Calu3 (cell line): ENCODE data around the gene CRELD2. TPM values are rescaled to one million over a fixed set of nuclear protein-coding genes. Genes with fewer than 3 reads are reported as not detected.
A peak's percentile ranks its signal among the peaks of the same experiment; 100 is the strongest.

Experiments used
- BruUV-seq: library from RNA; stranded (reverse); fragments of 400-500 nt; replicated peaks from 2 replicates; lab custom pipeline; 2021; lab: Mats Ljungman, UMichigan
- CTCF ChIA-PET: fragments of 300-600 bp; sonication (Branson Sonifier 250); formaldehyde crosslinking; loops from one replicate; lab custom pipeline; 2022; ENCODE audit warnings: antibody characterized with exemption; lab: Charles Lee
- DNase-seq: peaks from one replicate; pipeline ENCODE4 v3.0.0; 2022
- H3K27ac Mint-ChIP-seq: one replicate; pipeline ENCODE4 v1.8.0; 2022; ENCODE audit warnings: mixed read lengths; ENCODE audit not compliant: unreplicated experiment
- H3K27me3 Mint-ChIP-seq: one replicate; pipeline ENCODE4 v1.8.0; 2022; ENCODE audit warnings: mixed read lengths; ENCODE audit not compliant: unreplicated experiment
- H3K36me3 Mint-ChIP-seq: one replicate; pipeline ENCODE4 v1.8.0; 2022; ENCODE audit warnings: mild to moderate bottlenecking, moderate library complexity, mixed read lengths; ENCODE audit not compliant: insufficient read depth, unreplicated experiment
- H3K4me1 Mint-ChIP-seq: one replicate; pipeline ENCODE4 v1.8.0; 2022; ENCODE audit warnings: mild to moderate bottlenecking, low read depth, mixed read lengths; ENCODE audit not compliant: unreplicated experiment
- H3K4me3 Mint-ChIP-seq: one replicate; pipeline ENCODE4 v1.8.0; 2022; ENCODE audit warnings: mild to moderate bottlenecking, low read depth, moderate library complexity, mixed read lengths; ENCODE audit not compliant: unreplicated experiment
- H3K9me3 Mint-ChIP-seq: one replicate; pipeline ENCODE4 v1.8.0; 2022; ENCODE audit warnings: low read depth, mixed read lengths; ENCODE audit not compliant: unreplicated experiment
- intact Hi-C: fragments of 100-400 bp; cut with micrococcal nuclease; formaldehyde crosslinking; loops from one replicate; pipeline ENCODE4 v1.10.0; 2022; ENCODE audit not compliant: unreplicated experiment
- total RNA-seq: library from RNA; stranded (reverse); gene quantifications from 2 replicates; pipeline ENCODE4 v1.2.3, GENCODE V29; 2022
- TF ChIP-seq, protein P1 (sequence below): fragments of 200-600 bp; IDR thresholded peaks from one replicate; pipeline ENCODE4 v1.8.0; 2022; ENCODE audit warnings: antibody characterized with exemption; ENCODE audit not compliant: unreplicated experiment

CRELD2 gene
- total RNA-seq, 1 experiment from 2014 or later, result 64.6 TPM

DNA sequence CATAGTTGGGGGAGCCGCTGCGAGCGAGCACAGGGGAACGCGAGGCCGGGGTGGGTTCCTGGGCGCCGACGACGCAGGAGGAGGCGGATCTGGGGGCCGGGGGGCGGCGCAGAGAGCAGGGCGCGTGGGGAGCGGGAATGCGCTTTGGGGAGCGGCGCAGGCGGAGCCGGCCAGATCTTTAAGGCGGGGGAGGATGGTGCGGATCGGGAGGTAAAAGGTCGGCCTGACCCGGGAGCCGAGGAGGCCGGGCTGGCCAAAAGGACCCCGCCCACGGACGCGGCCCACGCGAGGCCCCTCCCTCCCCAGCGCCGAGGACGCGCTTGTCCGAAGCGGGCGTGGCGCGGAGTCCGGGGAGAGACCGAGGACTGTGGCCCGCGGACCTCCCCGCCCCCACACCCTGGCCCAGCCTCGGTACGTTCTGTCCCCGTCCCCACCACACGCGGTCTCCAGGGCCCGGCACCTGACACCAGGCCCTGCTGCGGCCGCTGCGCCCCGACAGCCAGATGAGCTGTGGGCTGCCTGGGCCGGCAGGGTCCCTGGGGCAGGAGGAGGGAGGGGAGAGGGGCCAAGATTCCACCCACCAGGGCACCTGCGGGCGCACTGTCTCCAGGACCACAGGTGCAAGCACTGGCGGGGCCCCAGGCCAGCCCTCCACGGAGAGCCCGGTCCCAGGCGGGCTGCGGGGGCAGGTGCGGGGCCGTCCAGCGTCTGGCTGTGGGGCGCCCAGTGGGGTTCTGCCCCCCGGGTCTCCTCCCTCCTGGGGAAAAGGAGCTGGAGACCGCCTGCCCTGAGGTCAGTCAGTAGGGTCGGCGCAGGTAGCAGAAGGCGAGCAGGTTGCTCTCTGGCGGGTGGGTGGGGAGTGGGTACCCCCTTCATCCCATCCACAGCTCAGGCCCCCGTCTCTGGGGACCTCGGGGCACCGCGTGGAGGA, 53.1 kb downstream of the CRELD2 start:
- TSS peak; percentile 36 for BruUV-seq
- peaks cover 35% of the 10 kb centered on the region for H3K36me3 Mint-ChIP-seq
- intact Hi-C loops, result loop anchor here (10.0 kb wide), 1 partner anchor 53 kb away; no protein-coding TSS in a partner anchor
- peak overlapping the region; percentile 72 for H3K4me3 Mint-ChIP-seq
- DNase-seq, result peak; percentile 72
- CTCF ChIA-PET, result interaction anchor here (0.7 to 2.0 kb wide), 3 partner anchors 19 to 59 kb away, joined by 3 to 11 read pairs (median 3); no protein-coding TSS in a partner anchor
- H3K4me1 Mint-ChIP-seq, result peaks cover 20% of the 10 kb centered on the region
- no peaks in the 10 kb centered on the region for H3K27me3 Mint-ChIP-seq
- TF ChIP-seq, protein P1, sequence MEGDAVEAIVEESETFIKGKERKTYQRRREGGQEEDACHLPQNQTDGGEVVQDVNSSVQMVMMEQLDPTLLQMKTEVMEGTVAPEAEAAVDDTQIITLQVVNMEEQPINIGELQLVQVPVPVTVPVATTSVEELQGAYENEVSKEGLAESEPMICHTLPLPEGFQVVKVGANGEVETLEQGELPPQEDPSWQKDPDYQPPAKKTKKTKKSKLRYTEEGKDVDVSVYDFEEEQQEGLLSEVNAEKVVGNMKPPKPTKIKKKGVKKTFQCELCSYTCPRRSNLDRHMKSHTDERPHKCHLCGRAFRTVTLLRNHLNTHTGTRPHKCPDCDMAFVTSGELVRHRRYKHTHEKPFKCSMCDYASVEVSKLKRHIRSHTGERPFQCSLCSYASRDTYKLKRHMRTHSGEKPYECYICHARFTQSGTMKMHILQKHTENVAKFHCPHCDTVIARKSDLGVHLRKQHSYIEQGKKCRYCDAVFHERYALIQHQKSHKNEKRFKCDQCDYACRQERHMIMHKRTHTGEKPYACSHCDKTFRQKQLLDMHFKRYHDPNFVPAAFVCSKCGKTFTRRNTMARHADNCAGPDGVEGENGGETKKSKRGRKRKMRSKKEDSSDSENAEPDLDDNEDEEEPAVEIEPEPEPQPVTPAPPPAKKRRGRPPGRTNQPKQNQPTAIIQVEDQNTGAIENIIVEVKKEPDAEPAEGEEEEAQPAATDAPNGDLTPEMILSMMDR, result no peak
- no peaks in the 10 kb centered on the region for H3K9me3 Mint-ChIP-seq
- peak overlapping the region; percentile 87 for H3K27ac Mint-ChIP-seq

DNA sequence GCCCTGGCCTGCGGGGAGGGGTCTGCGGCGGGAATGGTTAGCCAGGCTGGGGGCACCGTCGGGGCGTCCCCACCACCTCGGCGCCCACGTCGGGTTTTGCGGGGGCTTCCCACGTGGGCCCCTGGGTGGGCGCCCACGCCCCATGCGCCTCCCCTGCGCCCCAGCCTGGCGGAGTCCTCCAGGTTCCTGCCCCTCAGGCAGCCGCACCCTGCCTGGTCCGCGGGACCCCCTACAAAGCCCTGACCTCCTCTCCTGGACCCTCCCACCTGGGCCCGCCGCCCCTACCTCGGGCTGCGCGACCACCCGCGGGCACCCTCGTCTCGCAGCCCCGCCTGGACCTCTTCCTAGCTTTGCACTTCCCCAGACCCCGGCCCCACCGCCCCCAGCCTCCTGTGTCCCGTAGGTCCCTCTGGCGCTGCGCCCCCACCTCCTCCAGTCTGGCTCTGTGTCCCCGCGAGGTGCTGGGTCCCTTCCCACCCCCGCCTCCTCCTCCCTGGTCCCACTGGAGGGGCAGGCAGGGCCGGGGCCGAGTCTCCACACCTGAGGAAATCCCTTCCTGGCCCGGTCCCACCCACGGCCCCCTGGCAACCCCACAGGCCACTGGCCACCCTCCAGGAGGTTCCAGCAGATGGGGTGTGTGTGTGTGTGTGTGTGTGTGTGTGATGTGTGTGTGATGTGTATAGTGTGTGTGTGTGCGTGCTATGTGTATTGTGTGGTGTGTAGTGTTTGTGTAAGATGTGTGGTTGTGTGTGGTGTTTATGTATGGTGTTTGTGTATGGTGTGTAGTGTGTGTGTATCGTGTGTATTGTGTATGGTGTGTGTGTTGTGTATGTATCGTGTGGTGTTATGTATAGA, 54.0 kb downstream of the CRELD2 start:
- no peaks in the 10 kb centered on the region for H3K27me3 Mint-ChIP-seq
- intact Hi-C loops, result loop anchor here (10.0 kb wide), 1 partner anchor 52 kb away; no protein-coding TSS in a partner anchor
- TF ChIP-seq, protein P1, result no peak
- CTCF ChIA-PET, result interaction anchor here (2.0 kb wide), 1 partner anchor 58 kb away, joined by 11 read pairs; no protein-coding TSS in a partner anchor
- BruUV-seq, result no TSS peak
- no peaks in the 10 kb centered on the region for H3K9me3 Mint-ChIP-seq
- no peak for DNase-seq
- H3K4me1 Mint-ChIP-seq, result peaks cover 14% of the 10 kb centered on the region
- H3K4me3 Mint-ChIP-seq, result no peak overlapping the region
- H3K36me3 Mint-ChIP-seq, result peaks cover 27% of the 10 kb centered on the region
- H3K27ac Mint-ChIP-seq, result no peak overlapping the region

GRCh38 chr22:49973018-49973961, 54.9 kb downstream of the CRELD2 start:
- BruUV-seq, result no TSS peak
- H3K9me3 Mint-ChIP-seq, result no peaks in the 10 kb centered on the region
- intact Hi-C loops, result loop anchor here (10.0 kb wide), 1 partner anchor 52 kb away; no protein-coding TSS in a partner anchor

More at GRCh38 chr22:49973018-49973961, 54.9 kb downstream of the CRELD2 start:
- no peak for DNase-seq
- Mint-ChIP-seq H3K27ac (no peak overlapping the region), H3K36me3 (peaks cover 21% of the 10 kb centered on the region), H3K27me3 (no peaks in the 10 kb centered on the region), H3K4me1 (peaks cover 11% of the 10 kb centered on the region), H3K4me3 (no peak overlapping the region)
- TF ChIP-seq, protein P1, result no peak
- CTCF ChIA-PET, result no interaction called here
